Aorta (tissue), 5 donors: ENCODE results near the gene RPS6KA4. TPM values are rescaled to one million over a fixed set of nuclear protein-coding genes. Genes with fewer than 3 reads are reported as not detected.
A peak's percentile ranks its signal among the peaks of the same experiment; 100 is the strongest.

Experiments used
- ATAC-seq: fragments of 200-7000 bp; cut with Tn5 transposase; one replicate; pipeline ENCODE4 v1.9.1; 2022; ENCODE audit warnings: moderate library complexity; ENCODE audit not compliant: low FRiP score
- DNase-seq, 2 donors: peaks; one replicate each; pipeline ENCODE4 v3.0.0-alpha.2; 2020
- H3K27ac ChIP-seq, 2 donors: one replicate each; pipeline ENCODE4 v1.5.1; 2013; ENCODE audit warnings: low read length in 2 of 2, mild to moderate bottlenecking in 2 of 2, moderate library complexity in 2 of 2, control low read depth in 1 of 2, inconsistent platforms in 1 of 2, low read depth in 1 of 2
- H3K27me3 ChIP-seq, 2 donors: one replicate each; pipeline ENCODE4 v1.6.1; 2013; ENCODE audit warnings: control low read depth in 1 of 2, low read length in 1 of 2, mild to moderate bottlenecking in 1 of 2, moderate library complexity in 1 of 2; ENCODE audit not compliant: insufficient read depth in 2 of 2, control insufficient read depth in 1 of 2
- H3K36me3 ChIP-seq, 2 donors: one replicate each; pipeline ENCODE4 v1.6.1; 2013; ENCODE audit warnings: control low read depth in 1 of 2, low read length in 1 of 2, mild to moderate bottlenecking in 1 of 2; ENCODE audit not compliant: insufficient read depth in 2 of 2, control insufficient read depth in 1 of 2
- H3K4me1 ChIP-seq, 2 donors: one replicate each; pipeline ENCODE4 v1.6.1; 2013; ENCODE audit warnings: low read length in 2 of 2, control low read depth in 1 of 2, mild to moderate bottlenecking in 1 of 2, moderate library complexity in 1 of 2; ENCODE audit not compliant: insufficient read depth in 2 of 2, control insufficient read depth in 1 of 2
- H3K4me3 ChIP-seq, 2 donors: one replicate each; pipeline ENCODE4 v1.5.1; 2013; ENCODE audit warnings: low read length in 2 of 2, control low read depth in 1 of 2, mild to moderate bottlenecking in 1 of 2
- H3K9me3 ChIP-seq: one replicate; pipeline ENCODE4 v1.6.1; 2013; ENCODE audit warnings: mild to moderate bottlenecking, low read length; ENCODE audit not compliant: control insufficient read depth
- WGBS, 2 donors: extraction: QIAGEN DNeasy Blood & Tissue Kit; methylation state at CpG; one replicate each; pipeline ENCODE4 v1.1.7; 2013; 5-methylcytosine and 5-hydroxymethylcytosine counted together
- intact Hi-C, 2 donors: fragments of 100-400 bp; cut with DNase I; formaldehyde crosslinking; loops; one replicate each; pipeline versions ENCODE4 v1.14.2 to v1.15.0; 2022
- polyA plus RNA-seq, 2 donors: library from polyadenylated mRNA; stranded (reverse); fragments of 200-250 nt; gene quantifications; one replicate each; pipeline ENCODE4 v1.2.3, GENCODE V29; 2013
- total RNA-seq, 2 donors: library from RNA; stranded (reverse); fragmentation: NEBNext Ultra II Directional; extraction: Animal tissue kit (Norgen Biotek cat#: 25700); gene quantifications; one replicate each; pipeline ENCODE4 v1.2.1, GENCODE V29; 2021
- donor health status: healthy with polysubstance abuse.
- donor health status: Bipolar disorder and iron deficiency.
- donor health status: DM: no; HTN: no; CAD: no.
- donor health status: DM: no; HTN: no; CAD: no.
- donor health status: DM: yes; HTN: yes; CAD: no.

Gene RPS6KA4
- total and polyA plus RNA-seq, 4 donors, result 14.1 to 31.8 (median 26.5) TPM

- H3K9me3 ChIP-seq, result no peaks in the 10 kb centered on the region
- 72 to 74% methylated on average over 8 of the region's 8 CpGs for WGBS, 2 donors
- intact Hi-C loops, result no loop called here
- DNase-seq, result no peak
- no peak overlapping the region for H3K27ac ChIP-seq
- no peak for ATAC-seq
- no peaks in the 10 kb centered on the region for H3K36me3 ChIP-seq
- no peak overlapping the region for H3K4me3 ChIP-seq
- no peaks in the 10 kb centered on the region for H3K27me3 ChIP-seq
- H3K4me1 ChIP-seq, result no peaks in the 10 kb centered on the region
Measured at GRCh38 chr11:64337538-64338249, 21.3 kb upstream of the RPS6KA4 start.

GRCh38 chr11:64338716-64339115, 20.2 kb upstream of the RPS6KA4 start:
- H3K36me3 ChIP-seq, result no peaks in the 10 kb centered on the region
- ATAC-seq (no peak), DNase-seq (no peak)
- no peaks in the 10 kb centered on the region for H3K9me3 ChIP-seq
- no peak overlapping the region for H3K27ac ChIP-seq
- H3K4me1 ChIP-seq, result no peaks in the 10 kb centered on the region
- intact Hi-C loops, result no loop called here
- 91% methylated on average over 8 of the region's 8 CpGs for WGBS, 2 donors
- no peaks in the 10 kb centered on the region for H3K27me3 ChIP-seq
- no peak overlapping the region for H3K4me3 ChIP-seq

- H3K9me3 ChIP-seq, result no peaks in the 10 kb centered on the region
- H3K4me3 ChIP-seq, result no peak overlapping the region
- DNase-seq, result no peak
- no peak for ATAC-seq
- H3K27ac ChIP-seq, result no peak overlapping the region
- WGBS, 2 donors, result 74 to 76% methylated on average over 4 of the region's 4 CpGs
- H3K36me3 ChIP-seq, result no peaks in the 10 kb centered on the region
- no peaks in the 10 kb centered on the region for H3K4me1 ChIP-seq
- intact Hi-C loops, result no loop called here
- no peaks in the 10 kb centered on the region for H3K27me3 ChIP-seq
Measured at GRCh38 chr11:64339286-64339685, 19.7 kb upstream of the RPS6KA4 start.

GRCh38 chr11:64339754-64340408, 19.1 kb upstream of the RPS6KA4 start, which contains the start of gene CCDC88B:
CCDC88B (plus strand) TSS chr11:64340204; CDS start chr11:64340267, 63 bp downstream.
- 88 to 90% methylated on average over 12 to 16 of the region's 16 CpGs for WGBS, 2 donors
- H3K36me3 ChIP-seq, result no peaks in the 10 kb centered on the region
- no peaks in the 10 kb centered on the region for H3K27me3 ChIP-seq
- no peaks in the 10 kb centered on the region for H3K4me1 ChIP-seq
- intact Hi-C loops, result no loop called here
- no peak within 1 kb of the TSS for H3K4me3 ChIP-seq
- ATAC-seq (peak; percentile 36), DNase-seq (peak in 1 of 2 donors; percentile 87)
- no peak within 1 kb of the TSS for H3K27ac ChIP-seq
- H3K9me3 ChIP-seq, result no peaks in the 10 kb centered on the region

- Histone ChIP-seq H3K4me1 (no peaks in the 10 kb centered on the region), H3K27ac (no peak overlapping the region), H3K27me3 (no peaks in the 10 kb centered on the region), H3K36me3 (no peaks in the 10 kb centered on the region), H3K9me3 (no peaks in the 10 kb centered on the region), H3K4me3 (no peak overlapping the region)
- intact Hi-C loops, result no loop called here
- DNase-seq (peak; percentile 74 to 89), ATAC-seq (no peak)
- WGBS, 2 donors, result 51 to 53% methylated on average over 31 to 33 of the region's 33 CpGs
Measured at GRCh38 chr11:64340671-64341335, 18.2 kb upstream of the RPS6KA4 start.

- no peaks in the 10 kb centered on the region for H3K27me3 ChIP-seq
- no peaks in the 10 kb centered on the region for H3K9me3 ChIP-seq
- no peaks in the 10 kb centered on the region for H3K4me1 ChIP-seq
- WGBS, 2 donors, result 92 to 94% methylated on average over 21 of the region's 21 CpGs
- H3K36me3 ChIP-seq, result no peaks in the 10 kb centered on the region
- no peak for ATAC-seq
- no peak overlapping the region for H3K27ac ChIP-seq
- no peak for DNase-seq
- H3K4me3 ChIP-seq, result no peak overlapping the region
- intact Hi-C loops, result no loop called here
Measured at GRCh38 chr11:64341429-64341828, 17.5 kb upstream of the RPS6KA4 start.

GRCh38 chr11:64341851-64342791, 16.8 kb upstream of the RPS6KA4 start:
- Histone ChIP-seq H3K27ac (no peak overlapping the region), H3K4me1 (no peaks in the 10 kb centered on the region), H3K9me3 (no peaks in the 10 kb centered on the region), H3K27me3 (no peaks in the 10 kb centered on the region), H3K4me3 (no peak overlapping the region), H3K36me3 (no peaks in the 10 kb centered on the region)
- 21 to 22% methylated on average over 50 to 55 of the region's 55 CpGs for whole genome bisulfite sequencing, 2 donors
- intact Hi-C loops, result no loop called here
- ATAC-seq, result peak; percentile 91
- peak; percentile 93 to 97 for DNase-seq
